H1 (cell line): ENCODE data around the gene MXD1. TPM values are rescaled to one million over a fixed set of nuclear protein-coding genes. Genes with fewer than 3 reads are reported as not detected.

ENCODE experiments used
- GABPA ChIP-seq: IDR thresholded peaks from 2 replicates; pipeline ENCODE4 v1.6.1; 2011; ENCODE audit warnings: mild to moderate bottlenecking, low read length, moderate library complexity, borderline replicate concordance; ENCODE audit not compliant: insufficient read depth
- NANOG ChIP-seq: IDR thresholded peaks from 2 replicates; pipeline ENCODE4 v1.6.1; 2011; ENCODE audit warnings: low read length, low read depth, mild to moderate bottlenecking, inconsistent platforms; ENCODE audit not compliant: insufficient read depth, poor library complexity, severe bottlenecking
- SIRT6 ChIP-seq: IDR thresholded peaks from one replicate; pipeline ENCODE4 v1.7.1; 2012; ENCODE audit warnings: low read length, inconsistent platforms
- ZNF274 ChIP-seq: IDR thresholded peaks from 2 replicates; pipeline ENCODE4 v1.7.0; 2012; ENCODE audit warnings: low read length, borderline replicate concordance; ENCODE audit errors: extremely low read depth
- polyA plus RNA-seq, 7 experiments: library from polyadenylated mRNA; depleted of rRNA in 3 of 7; stranded (reverse) in 5 of 7; unstranded in 2 of 7; fragments of >200 nt in 5 of 7; fragments of 200-250 nt in 2 of 7; gene quantifications; 1 replicate in 5 of 7; 2 replicates in 1 of 7; 4 replicates in 1 of 7; pipeline versions ENCODE4 v1.2.1 to v1.2.3, GENCODE V29; 2011 to 2013; ENCODE audit warnings: missing spikeins in 2 of 7, mixed read lengths in 2 of 7
- total RNA-seq: library from RNA; stranded (reverse); fragmentation: NEBNext Ultra II Directional; extraction: Animal tissue kit (Norgen Biotek cat#: 25700); gene quantifications from 2 replicates; pipeline ENCODE4 v1.2.1, GENCODE V29; 2021

Gene MXD1
- total and polyA plus RNA-seq, 2 of the 8 experiments (the other 6 are each of a cell fraction or from before 2014, with no cell fraction given) = 1.6 to 2.6 TPM

- TF ChIP-seq NANOG (no peak), ZNF274 (no peak), SIRT6 (no peak), GABPA (no peak)
Observed at GRCh38 chr2:69923116-69923515, 8.2 kb downstream of the MXD1 start (continued).
